Lower leg skin (tissue), 4 donors: Measurements from ENCODE around the gene GCNT4. TPM values are rescaled to one million over a fixed set of nuclear protein-coding genes. Genes with fewer than 3 reads are reported as not detected.

Source experiments
- DNase-seq, 2 donors: peaks; one replicate each; pipeline ENCODE4 v3.0.0-alpha.2; 2019; ENCODE audit warnings: low spot score in 2 of 2
- H3K4me3 ChIP-seq: fragments of 200-600 bp; sonication (generic); 2 replicates; pipeline ENCODE4 v1.5.1; 2017; ENCODE audit warnings: mild to moderate bottlenecking, low read depth; ENCODE audit not compliant: poor library complexity, severe bottlenecking
- CTCF ChIP-seq, 3 donors: fragments of 450-650 bp; IDR thresholded peaks; one replicate each; pipeline ENCODE4 v1.5.1; 2016; ENCODE audit warnings: antibody characterized with exemption in 3 of 3, mild to moderate bottlenecking in 3 of 3, moderate library complexity in 2 of 3
- POLR2A ChIP-seq, 2 donors: fragments of 450-650 bp; IDR thresholded peaks; one replicate each; pipeline ENCODE4 v1.6.1; 2016 to 2017; ENCODE audit warnings: antibody characterized with exemption in 2 of 2, mild to moderate bottlenecking in 1 of 2, moderate library complexity in 1 of 2
- WGBS, 2 donors: methylation state at CpG; one replicate each; pipeline ENCODE4 v1.1.5; 2018; 5-methylcytosine and 5-hydroxymethylcytosine counted together
- intact Hi-C: fragments of 100-400 bp; cut with DNase I; formaldehyde crosslinking; loops from one replicate; pipeline ENCODE4 v1.15.0; 2023; ENCODE audit warnings: low total_unique reads
- total RNA-seq, 4 donors: library from RNA; depleted of rRNA; stranded (reverse); fragments of >200 nt; gene quantifications; one replicate each; pipeline ENCODE4 v1.1.0, GENCODE V29; 2016

The GCNT4 gene
- total RNA-seq, 4 donors from 2014 or later, result 2.6 to 5.5 (median 3.5) TPM

GRCh38 chr5:75012748-75013147 is 39.6 kb downstream of the GCNT4 start:
- intact Hi-C loops, result no loop called here
- 86 to 100% methylated on average over 1 of the region's 1 CpG for WGBS, 2 donors
- DNase-seq, result no peak
- TF ChIP-seq POLR2A (IDR thresholded peaks at IDR 0.05) (no peak), CTCF (IDR thresholded peaks at IDR 0.05) (no peak)
- no peak overlapping the region for H3K4me3 ChIP-seq

- DNase-seq, result no peak
- H3K4me3 ChIP-seq, result no peak overlapping the region
- no peak for TF ChIP-seq CTCF (IDR thresholded peaks at IDR 0.05)
- no peak for TF ChIP-seq POLR2A (IDR thresholded peaks at IDR 0.05)
- intact Hi-C loops, result no loop called here
These were observed 41.5 kb downstream of the GCNT4 start for GRCh38 chr5:75010838-75011237.

DNA sequence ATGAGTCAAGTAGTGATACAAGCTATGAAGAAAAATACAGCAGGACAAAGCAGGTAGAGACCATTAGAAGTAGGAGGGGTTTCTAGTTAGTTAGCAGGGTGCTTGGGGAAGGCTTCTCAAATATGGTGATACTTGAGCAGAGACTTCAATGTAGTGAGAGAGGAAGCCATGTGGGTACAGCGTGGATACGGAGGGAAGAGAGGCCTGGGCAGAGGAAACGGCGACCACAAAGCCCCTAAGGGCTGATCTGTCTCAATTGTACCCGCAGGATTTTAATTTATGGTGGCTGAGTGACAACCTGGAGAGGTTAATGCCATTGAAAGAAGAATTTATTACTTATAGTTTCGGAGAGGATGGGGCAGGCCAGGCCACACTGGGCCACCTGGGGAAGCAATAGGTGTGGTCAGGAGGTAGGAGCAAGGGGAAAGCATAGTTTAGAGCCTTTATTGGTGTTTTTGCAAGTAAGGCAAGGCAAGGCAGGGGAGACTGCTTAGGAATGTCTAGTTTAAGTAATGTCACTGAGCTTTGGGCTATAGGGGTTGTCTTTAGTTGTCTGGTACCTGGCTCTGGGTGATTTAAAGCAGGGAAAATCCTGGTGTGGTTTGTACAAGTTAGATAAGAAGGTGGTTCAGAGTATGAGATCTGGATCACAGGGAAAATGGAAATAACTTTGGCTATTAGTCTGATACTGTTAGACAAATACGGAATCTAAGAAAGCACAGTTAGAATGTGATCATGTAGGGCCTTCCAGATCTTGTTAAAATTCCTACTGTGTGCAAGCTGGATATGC is 42.6 kb downstream of the GCNT4 start:
- 63 to 76% methylated on average over 7 of the region's 7 CpGs for WGBS, 2 donors
- H3K4me3 ChIP-seq, result no peak overlapping the region
- no peak for DNase-seq
- intact Hi-C loops, result no loop called here
- TF ChIP-seq CTCF (IDR thresholded peaks at IDR 0.05) (no peak), POLR2A (IDR thresholded peaks at IDR 0.05) (no peak)

DNA sequence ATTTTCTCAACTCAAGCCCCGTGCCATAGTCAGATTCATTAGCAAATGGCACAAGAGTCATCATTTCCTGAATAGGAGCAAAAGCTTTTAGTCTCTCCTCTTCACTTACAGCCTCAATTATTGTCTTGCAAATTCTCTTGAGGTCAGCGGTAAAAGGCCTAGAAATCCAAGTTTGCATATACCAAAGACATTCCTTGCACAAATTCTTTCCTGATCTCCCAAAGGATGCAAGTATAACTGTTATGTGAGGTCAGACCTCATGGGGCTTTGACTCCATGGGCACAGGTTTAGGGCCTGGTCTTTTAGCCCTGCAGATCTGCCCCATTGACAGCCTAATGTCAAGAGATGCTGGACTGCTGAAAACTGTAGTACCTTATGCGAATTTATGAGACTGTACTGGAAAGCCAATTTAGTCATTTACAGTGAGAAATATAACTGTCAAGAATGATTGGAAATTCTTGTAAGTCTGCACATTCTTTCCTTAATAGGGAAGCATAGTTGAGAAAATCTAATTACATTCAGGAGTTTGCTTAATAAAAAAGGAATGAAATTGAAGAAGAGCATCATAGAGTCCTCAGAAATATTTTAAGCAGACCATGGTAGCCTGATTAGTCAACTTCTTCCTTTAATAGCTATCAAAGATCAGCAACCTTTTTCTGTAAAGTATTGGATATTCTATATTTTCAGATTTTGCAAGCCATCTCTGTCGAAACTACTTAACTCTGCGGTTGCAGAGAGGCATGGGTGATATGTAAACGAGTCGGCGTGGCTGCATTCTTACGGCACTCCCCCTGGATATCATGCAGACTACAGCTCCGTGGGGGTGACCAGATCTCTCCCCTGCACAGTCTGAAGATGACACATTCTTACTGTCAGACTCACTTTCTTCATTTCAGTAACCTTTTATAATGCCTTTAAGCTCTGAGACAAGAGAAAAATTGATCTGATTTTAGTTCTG is 45.2 kb downstream of the GCNT4 start:
- 69 to 72% methylated on average over 10 of the region's 10 CpGs for WGBS, 2 donors
- no peak for DNase-seq
- intact Hi-C loops, result no loop called here
- H3K4me3 ChIP-seq, result no peak overlapping the region
- no peak for TF ChIP-seq CTCF (IDR thresholded peaks at IDR 0.05)

DNA sequence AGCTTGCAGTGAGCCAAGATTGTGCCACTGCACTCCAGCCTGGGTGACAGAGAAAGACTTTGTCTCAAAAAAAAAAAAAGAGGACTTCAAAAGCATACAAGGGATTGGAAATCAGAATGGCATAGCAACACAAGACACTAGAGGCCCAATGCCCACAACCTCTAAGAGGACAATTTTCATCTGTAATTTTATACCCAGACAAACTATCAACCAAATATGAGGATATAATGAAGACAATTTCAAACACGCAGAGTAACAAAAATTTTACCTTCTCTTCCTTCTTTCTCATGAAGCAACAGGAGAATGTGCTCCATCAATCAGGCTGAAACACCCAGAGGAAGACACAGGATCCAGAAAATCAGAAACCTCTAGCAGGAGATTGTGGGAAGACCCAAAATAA is 46.8 kb downstream of the GCNT4 start:
- no peak for DNase-seq
- no peak overlapping the region for H3K4me3 ChIP-seq
- TF ChIP-seq POLR2A (IDR thresholded peaks at IDR 0.05), result no peak
- TF ChIP-seq CTCF (IDR thresholded peaks at IDR 0.05), result no peak
- WGBS, 2 donors, result 90 to 97% methylated on average over 1 of the region's 1 CpG
- intact Hi-C loops, result no loop called here

Other genes with a start within 250 kb of the GCNT4 start
- gene FAM169A, start 186.2 kb downstream of the GCNT4 start, total RNA-seq, result 1 to 10 TPM in 2 of 4 donors, under 1 TPM in 2; 0.08 to 2.9 (median 0.85) TPM
- under 1 TPM in 3 of 4 donors, not detected in 1; 0.13 to 0.20 (median 0.19) TPM for gene ANKRD31, start 184.3 kb upstream of the GCNT4 start, total RNA-seq